Neural cell (in vitro differentiated cells): Measurements from ENCODE around the gene SERPINE1. TPM values are rescaled to one million over a fixed set of nuclear protein-coding genes. Genes with fewer than 3 reads are reported as not detected.

ENCODE experiments used
- H2AFZ ChIP-seq: fragments of 200-600, 300-800 bp; sonication (generic), shearing (Covaris generic); 2 replicates; pipeline ENCODE4 v1.6.0; 2014; ENCODE audit warnings: low read depth, mild to moderate bottlenecking, antibody characterized with exemption, low read length, moderate library complexity
- H3F3A ChIP-seq: fragments of 200-600 bp; shearing (Covaris generic); 2 replicates; pipeline ENCODE4 v1.6.1; 2016; ENCODE audit warnings: mild to moderate bottlenecking, moderate library complexity, mixed read lengths, antibody characterized with exemption, low read length; ENCODE audit not compliant: insufficient read depth, poor library complexity, severe bottlenecking
- H3K27ac ChIP-seq: fragments of 200-600, 300-800 bp; sonication (generic), shearing (Covaris generic); 2 replicates; pipeline ENCODE4 v1.5.1; 2014; ENCODE audit warnings: mild to moderate bottlenecking, low read length, moderate library complexity
- H3K27me3 ChIP-seq: fragments of 300-800, 200-600 bp; sonication (generic), shearing (Covaris generic); 2 replicates; pipeline ENCODE4 v1.6.0; 2014; ENCODE audit warnings: mild to moderate bottlenecking, low read depth, low read length, moderate library complexity; ENCODE audit not compliant: insufficient read depth
- H3K36me3 ChIP-seq: fragments of 300-800, 200-600 bp; sonication (generic), shearing (Covaris generic); 2 replicates; pipeline ENCODE4 v1.5.1; 2014; ENCODE audit warnings: mild to moderate bottlenecking, antibody characterized with exemption, low read length, moderate library complexity; ENCODE audit not compliant: insufficient read depth
- H3K4me2 ChIP-seq: fragments of 300-800, 200-600 bp; sonication (generic), shearing (Covaris generic); 2 replicates; pipeline ENCODE4 v1.6.0; 2014; ENCODE audit warnings: mild to moderate bottlenecking, low read length
- H3K4me3 ChIP-seq: fragments of 300-800, 200-600 bp; sonication (generic), shearing (Covaris generic); 2 replicates; pipeline ENCODE4 v1.5.1; 2014; ENCODE audit warnings: mild to moderate bottlenecking, low read length, moderate library complexity
- H3K79me2 ChIP-seq: fragments of 200-600 bp; shearing (Covaris generic); replicated peaks from 2 replicates; pipeline ENCODE4 v1.6.0; 2014; ENCODE audit warnings: mild to moderate bottlenecking, low read length, moderate library complexity; ENCODE audit not compliant: insufficient read depth
- H3K9ac ChIP-seq: fragments of 300-800, 200-600 bp; sonication (generic), shearing (Covaris generic); 2 replicates; pipeline ENCODE4 v1.6.1; 2016; ENCODE audit warnings: mild to moderate bottlenecking, low read length, mixed read lengths
- H3K9me2 ChIP-seq: fragments of 200-600 bp; shearing (Covaris generic); 2 replicates; pipeline ENCODE4 v1.6.1; 2016; ENCODE audit warnings: mild to moderate bottlenecking, low read length, mixed read lengths; ENCODE audit not compliant: insufficient read depth
- H3K9me3 ChIP-seq: fragments of 200-600, 300-800 bp; sonication (generic), shearing (Covaris generic); 2 replicates; pipeline ENCODE4 v1.6.1; 2016; ENCODE audit warnings: mild to moderate bottlenecking, mixed run types, low read length, moderate library complexity, mixed read lengths
- H4K20me1 ChIP-seq: fragments of 200-600 bp; shearing (Covaris generic); 2 replicates; pipeline ENCODE4 v1.6.1; 2016; ENCODE audit warnings: mild to moderate bottlenecking, mixed run types; ENCODE audit not compliant: insufficient read depth
- EP300 ChIP-seq: fragments of 450-650 bp; conservative IDR thresholded peaks from 2 replicates; pipeline ENCODE4 v1.6.1; 2014; ENCODE audit warnings: antibody characterized with exemption, mild to moderate bottlenecking, moderate library complexity; ENCODE audit not compliant: poor library complexity, severe bottlenecking
- EZH2 ChIP-seq: fragments of 200-600, 300-800 bp; shearing (Covaris generic), sonication (generic); IDR thresholded peaks from 2 replicates; pipeline ENCODE4 v1.6.1; 2014; ENCODE audit warnings: antibody characterized with exemption, low read length, borderline replicate concordance, mild to moderate bottlenecking; ENCODE audit not compliant: insufficient read depth, poor library complexity, severe bottlenecking
- MXI1 ChIP-seq: fragments of 450-650 bp; conservative IDR thresholded peaks from 2 replicates; pipeline ENCODE4 v1.6.1; 2014; ENCODE audit warnings: antibody characterized with exemption, mild to moderate bottlenecking; ENCODE audit not compliant: poor library complexity, severe bottlenecking
- POLR2AphosphoS5 ChIP-seq: IDR thresholded peaks from 2 replicates; pipeline ENCODE4 v1.6.1; 2012
- RAD21 ChIP-seq: fragments of 450-650 bp; conservative IDR thresholded peaks from 2 replicates; pipeline ENCODE4 v1.6.1; 2014; ENCODE audit warnings: antibody characterized with exemption, mild to moderate bottlenecking, moderate library complexity
- SMC3 ChIP-seq: fragments of 450-650 bp; conservative IDR thresholded peaks from 2 replicates; pipeline ENCODE4 v1.6.1; 2014; ENCODE audit warnings: antibody characterized with exemption, mild to moderate bottlenecking, moderate library complexity; ENCODE audit not compliant: poor library complexity
- TAF1 ChIP-seq: IDR thresholded peaks from 2 replicates; pipeline ENCODE4 v1.6.1; 2012; ENCODE audit warnings: low read depth
- polyA plus RNA-seq: library from polyadenylated mRNA; depleted of rRNA; stranded (reverse); fragments of >200 nt; gene quantifications from 2 replicates; pipeline ENCODE4 v1.2.3, GENCODE V29; 2014
- TF ChIP-seq, protein P1 (sequence below): IDR thresholded peaks from 2 replicates; pipeline ENCODE4 v1.6.1; 2012; ENCODE audit warnings: borderline replicate concordance
- TF ChIP-seq, protein P2 (sequence below): fragments of 450-650 bp; IDR thresholded peaks from 2 replicates; pipeline ENCODE4 v1.5.1; 2014; ENCODE audit warnings: antibody characterized with exemption, mild to moderate bottlenecking, moderate library complexity; ENCODE audit not compliant: poor library complexity, severe bottlenecking

Gene SERPINE1
- polyA plus RNA-seq, 1 donor from 2014 or later = 0.12 TPM

DNA sequence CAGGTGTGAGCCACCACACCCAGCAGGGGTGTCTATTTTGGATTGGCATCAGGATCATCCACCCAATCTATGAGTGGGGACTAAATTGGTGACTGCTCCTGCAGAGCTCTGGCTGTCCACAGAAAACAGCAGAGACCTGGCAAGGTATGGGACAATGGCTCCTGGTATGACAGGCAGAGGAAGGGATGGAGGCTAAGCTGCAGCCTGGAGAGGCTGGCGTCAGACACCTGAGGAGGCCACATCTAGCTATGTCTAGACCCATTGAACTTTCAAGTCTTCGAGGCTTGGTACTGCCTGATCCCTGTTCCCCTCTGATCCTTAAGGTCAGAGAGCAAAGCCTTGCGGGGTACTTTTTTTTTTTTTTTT, 3.2 kb upstream of the SERPINE1 start:
- H3K9me3 ChIP-seq = no peaks in the 10 kb centered on the region
- H3K27me3 ChIP-seq = no peaks in the 10 kb centered on the region
- H3K4me3 ChIP-seq = no peak overlapping the region
- H3K79me2 ChIP-seq = no peaks in the 10 kb centered on the region
- H4K20me1 ChIP-seq = no peaks in the 10 kb centered on the region
- TF ChIP-seq, protein P1, sequence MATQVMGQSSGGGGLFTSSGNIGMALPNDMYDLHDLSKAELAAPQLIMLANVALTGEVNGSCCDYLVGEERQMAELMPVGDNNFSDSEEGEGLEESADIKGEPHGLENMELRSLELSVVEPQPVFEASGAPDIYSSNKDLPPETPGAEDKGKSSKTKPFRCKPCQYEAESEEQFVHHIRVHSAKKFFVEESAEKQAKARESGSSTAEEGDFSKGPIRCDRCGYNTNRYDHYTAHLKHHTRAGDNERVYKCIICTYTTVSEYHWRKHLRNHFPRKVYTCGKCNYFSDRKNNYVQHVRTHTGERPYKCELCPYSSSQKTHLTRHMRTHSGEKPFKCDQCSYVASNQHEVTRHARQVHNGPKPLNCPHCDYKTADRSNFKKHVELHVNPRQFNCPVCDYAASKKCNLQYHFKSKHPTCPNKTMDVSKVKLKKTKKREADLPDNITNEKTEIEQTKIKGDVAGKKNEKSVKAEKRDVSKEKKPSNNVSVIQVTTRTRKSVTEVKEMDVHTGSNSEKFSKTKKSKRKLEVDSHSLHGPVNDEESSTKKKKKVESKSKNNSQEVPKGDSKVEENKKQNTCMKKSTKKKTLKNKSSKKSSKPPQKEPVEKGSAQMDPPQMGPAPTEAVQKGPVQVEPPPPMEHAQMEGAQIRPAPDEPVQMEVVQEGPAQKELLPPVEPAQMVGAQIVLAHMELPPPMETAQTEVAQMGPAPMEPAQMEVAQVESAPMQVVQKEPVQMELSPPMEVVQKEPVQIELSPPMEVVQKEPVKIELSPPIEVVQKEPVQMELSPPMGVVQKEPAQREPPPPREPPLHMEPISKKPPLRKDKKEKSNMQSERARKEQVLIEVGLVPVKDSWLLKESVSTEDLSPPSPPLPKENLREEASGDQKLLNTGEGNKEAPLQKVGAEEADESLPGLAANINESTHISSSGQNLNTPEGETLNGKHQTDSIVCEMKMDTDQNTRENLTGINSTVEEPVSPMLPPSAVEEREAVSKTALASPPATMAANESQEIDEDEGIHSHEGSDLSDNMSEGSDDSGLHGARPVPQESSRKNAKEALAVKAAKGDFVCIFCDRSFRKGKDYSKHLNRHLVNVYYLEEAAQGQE = no peak
- H3K4me2 ChIP-seq = no peak overlapping the region
- no peaks in the 10 kb centered on the region for H3K9me2 ChIP-seq
- H3K36me3 ChIP-seq = no peaks in the 10 kb centered on the region
- no peak overlapping the region for H2AFZ ChIP-seq
- no peak overlapping the region for H3K27ac ChIP-seq
- no peaks in the 10 kb centered on the region for H3F3A ChIP-seq
- no peak overlapping the region for H3K9ac ChIP-seq

DNA sequence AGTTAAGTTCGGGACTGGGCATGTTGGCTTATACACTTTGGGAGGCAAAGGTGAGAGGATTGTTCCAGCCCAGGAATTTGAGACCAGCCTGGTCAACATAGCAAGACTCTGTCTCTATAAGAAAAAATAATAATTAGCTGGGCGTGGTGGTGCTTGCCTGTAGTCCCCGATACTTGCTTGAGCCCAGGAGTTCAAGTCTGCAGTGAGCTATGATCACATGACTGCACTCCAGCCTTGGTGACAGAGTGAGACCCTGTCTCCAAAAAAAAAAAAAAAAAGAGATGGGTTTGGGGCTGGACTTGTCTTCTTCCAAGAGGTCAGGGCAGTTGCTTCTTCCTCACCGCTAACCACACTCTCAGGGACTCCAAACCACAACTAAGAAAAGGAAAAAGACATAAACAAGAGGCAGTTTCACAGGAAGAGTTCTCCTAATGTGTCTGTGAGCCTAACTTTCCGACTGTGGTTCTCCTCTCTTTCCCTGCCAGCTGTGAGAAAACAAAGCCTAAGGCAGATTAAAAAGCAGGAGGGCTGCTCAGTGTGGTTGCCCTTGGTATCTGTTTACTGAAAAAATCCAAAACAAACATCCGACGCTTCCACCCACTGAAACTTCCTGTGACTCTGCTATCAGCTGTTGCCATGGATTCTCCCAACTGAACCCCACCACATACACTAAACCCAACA, 2.4 kb upstream of the SERPINE1 start:
- H3K79me2 ChIP-seq = no peaks in the 10 kb centered on the region
- no peaks in the 10 kb centered on the region for H3K9me3 ChIP-seq
- H3K4me3 ChIP-seq = no peak overlapping the region
- TF ChIP-seq, protein P2, sequence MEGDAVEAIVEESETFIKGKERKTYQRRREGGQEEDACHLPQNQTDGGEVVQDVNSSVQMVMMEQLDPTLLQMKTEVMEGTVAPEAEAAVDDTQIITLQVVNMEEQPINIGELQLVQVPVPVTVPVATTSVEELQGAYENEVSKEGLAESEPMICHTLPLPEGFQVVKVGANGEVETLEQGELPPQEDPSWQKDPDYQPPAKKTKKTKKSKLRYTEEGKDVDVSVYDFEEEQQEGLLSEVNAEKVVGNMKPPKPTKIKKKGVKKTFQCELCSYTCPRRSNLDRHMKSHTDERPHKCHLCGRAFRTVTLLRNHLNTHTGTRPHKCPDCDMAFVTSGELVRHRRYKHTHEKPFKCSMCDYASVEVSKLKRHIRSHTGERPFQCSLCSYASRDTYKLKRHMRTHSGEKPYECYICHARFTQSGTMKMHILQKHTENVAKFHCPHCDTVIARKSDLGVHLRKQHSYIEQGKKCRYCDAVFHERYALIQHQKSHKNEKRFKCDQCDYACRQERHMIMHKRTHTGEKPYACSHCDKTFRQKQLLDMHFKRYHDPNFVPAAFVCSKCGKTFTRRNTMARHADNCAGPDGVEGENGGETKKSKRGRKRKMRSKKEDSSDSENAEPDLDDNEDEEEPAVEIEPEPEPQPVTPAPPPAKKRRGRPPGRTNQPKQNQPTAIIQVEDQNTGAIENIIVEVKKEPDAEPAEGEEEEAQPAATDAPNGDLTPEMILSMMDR = no peak
- TF ChIP-seq EP300 (no peak), SMC3 (no peak), POLR2AphosphoS5 (no peak), RAD21 (no peak), MXI1 (no peak), TAF1 (no peak), EZH2 (no peak)
- TF ChIP-seq, protein P1 = no peak
- no peaks in the 10 kb centered on the region for H3F3A ChIP-seq
- H3K27ac ChIP-seq = no peak overlapping the region
- H3K9me2 ChIP-seq = no peaks in the 10 kb centered on the region
- H3K36me3 ChIP-seq = no peaks in the 10 kb centered on the region
- no peak overlapping the region for H3K9ac ChIP-seq
- no peak overlapping the region for H3K4me2 ChIP-seq
- H3K27me3 ChIP-seq = no peaks in the 10 kb centered on the region
- H4K20me1 ChIP-seq = no peaks in the 10 kb centered on the region
- H2AFZ ChIP-seq = no peak overlapping the region
